H9 (cell line): ENCODE data around the gene NPAS3. TPM values are rescaled to one million over a fixed set of nuclear protein-coding genes. Genes with fewer than 3 reads are reported as not detected.

Experiments
- DNase-seq: peaks from one replicate; pipeline ENCODE4 v3.0.0-alpha.2; 2017
- H2AFZ ChIP-seq: one replicate; pipeline ENCODE4 v1.6.1; 2013; ENCODE audit warnings: mild to moderate bottlenecking, low read length, control low read depth, moderate library complexity
- H2AK5ac ChIP-seq: 2 replicates; pipeline ENCODE4 v1.6.1; 2013; ENCODE audit warnings: low read length, control low read depth, mixed read lengths; ENCODE audit not compliant: insufficient read length
- H2BK120ac ChIP-seq: one replicate; pipeline ENCODE4 v1.6.1; 2013; ENCODE audit warnings: low read depth, mild to moderate bottlenecking, low read length, control low read depth, inconsistent platforms; ENCODE audit not compliant: poor library complexity, severe bottlenecking
- H2BK12ac ChIP-seq: 2 replicates; pipeline ENCODE4 v1.6.1; 2013; ENCODE audit warnings: low read length, control low read depth, mixed read lengths, low read depth; ENCODE audit not compliant: insufficient read length
- H2BK15ac ChIP-seq: 2 replicates; pipeline ENCODE4 v1.6.1; 2013; ENCODE audit warnings: low read depth, low read length, control low read depth
- H2BK20ac ChIP-seq: one replicate; pipeline ENCODE4 v1.6.1; 2013; ENCODE audit warnings: low read depth, mild to moderate bottlenecking, low read length, control low read depth, inconsistent platforms; ENCODE audit not compliant: poor library complexity, severe bottlenecking
- H2BK5ac ChIP-seq: 2 replicates; pipeline ENCODE4 v1.6.1; 2013; ENCODE audit warnings: low read length, control low read depth, mixed read lengths; ENCODE audit not compliant: insufficient read length
- H3K14ac ChIP-seq: 2 replicates; pipeline ENCODE4 v1.6.1; 2013; ENCODE audit warnings: low read length, control low read depth; ENCODE audit not compliant: insufficient read depth
- H3K18ac ChIP-seq: 2 replicates; pipeline ENCODE4 v1.6.1; 2013; ENCODE audit warnings: low read depth, mild to moderate bottlenecking, mixed read lengths, low read length, control low read depth; ENCODE audit not compliant: insufficient read length
- H3K23ac ChIP-seq: 2 replicates; pipeline ENCODE4 v1.6.1; 2013; ENCODE audit warnings: low read length, control low read depth, mixed read lengths, low read depth; ENCODE audit not compliant: insufficient read length
- H3K23me2 ChIP-seq: 2 replicates; pipeline ENCODE4 v1.6.1; 2013; ENCODE audit warnings: low read depth, mild to moderate bottlenecking, mixed read lengths, low read length, control low read depth; ENCODE audit not compliant: insufficient read length, poor library complexity, severe bottlenecking
- H3K27ac ChIP-seq: 2 replicates; pipeline ENCODE4 v1.5.1; 2013; ENCODE audit warnings: low read length, control low read depth, mixed read lengths, low read depth; ENCODE audit not compliant: insufficient read length
- H3K27me3 ChIP-seq: 2 replicates; pipeline ENCODE4 v1.6.1; 2013; ENCODE audit warnings: low read length, control low read depth, inconsistent platforms; ENCODE audit not compliant: insufficient read depth
- H3K4ac ChIP-seq: 2 replicates; pipeline ENCODE4 v1.6.1; 2013; ENCODE audit warnings: low read depth, mild to moderate bottlenecking, control low read depth, inconsistent platforms, low read length, moderate library complexity
- H3K4me1 ChIP-seq: 2 replicates; pipeline ENCODE4 v1.6.1; 2013; ENCODE audit warnings: low read length, control low read depth, inconsistent platforms; ENCODE audit not compliant: insufficient read depth
- H3K4me2 ChIP-seq: 2 replicates; pipeline ENCODE4 v1.6.1; 2013; ENCODE audit warnings: low read length, control low read depth, mixed read lengths; ENCODE audit not compliant: insufficient read length, insufficient read depth
- H3K56ac ChIP-seq: 2 replicates; pipeline ENCODE4 v1.6.1; 2013; ENCODE audit warnings: low read depth, mild to moderate bottlenecking, mixed read lengths, low read length, control low read depth; ENCODE audit not compliant: insufficient read length
- H3K79me1 ChIP-seq: 2 replicates; pipeline ENCODE4 v1.6.1; 2013; ENCODE audit warnings: low read depth, mild to moderate bottlenecking, moderate library complexity, low read length, control low read depth, inconsistent platforms; ENCODE audit not compliant: insufficient read depth, poor library complexity, severe bottlenecking
- H3K79me2 ChIP-seq: 2 replicates; pipeline ENCODE4 v1.6.1; 2013; ENCODE audit warnings: low read length, control low read depth, inconsistent platforms; ENCODE audit not compliant: insufficient read depth
- H3K9ac ChIP-seq: 2 replicates; pipeline ENCODE4 v1.6.1; 2013; ENCODE audit warnings: low read length, control low read depth, mixed read lengths; ENCODE audit not compliant: insufficient read length; ENCODE audit errors: extremely low read depth
- H3K9me3 ChIP-seq: one replicate; pipeline ENCODE4 v1.6.1; 2013; ENCODE audit warnings: low read depth, low read length, inconsistent platforms; ENCODE audit not compliant: control insufficient read depth
- H3T11ph ChIP-seq: one replicate; pipeline ENCODE4 v1.6.1; 2013; ENCODE audit warnings: mild to moderate bottlenecking, low read length, control low read depth, inconsistent platforms
- H4K20me1 ChIP-seq: one replicate; pipeline ENCODE4 v1.6.1; 2013; ENCODE audit not compliant: control insufficient read depth, insufficient read length, insufficient read depth
- H4K5ac ChIP-seq: 2 replicates; pipeline ENCODE4 v1.6.1; 2013; ENCODE audit warnings: low read depth, mild to moderate bottlenecking, mixed read lengths, low read length, control low read depth; ENCODE audit not compliant: insufficient read length
- H4K8ac ChIP-seq: replicated peaks from 2 replicates; pipeline ENCODE4 v1.6.1; 2013; ENCODE audit warnings: low read length, control low read depth, mixed read lengths, low read depth; ENCODE audit not compliant: insufficient read length
- H4K91ac ChIP-seq: 2 replicates; pipeline ENCODE4 v1.6.1; 2013; ENCODE audit warnings: low read depth, mild to moderate bottlenecking, moderate library complexity, mixed read lengths, low read length, control low read depth; ENCODE audit not compliant: insufficient read length
- H3K27ac Mint-ChIP-seq, 3 experiments: 2 replicates in 2 of 3; 3 replicates in 1 of 3; pipeline ENCODE4 v1.8.0; 2020 to 2021; ENCODE audit warnings: mixed read lengths in 3 of 3, mild to moderate bottlenecking in 1 of 3, moderate library complexity in 1 of 3
- H3K27me3 Mint-ChIP-seq: 2 replicates; pipeline ENCODE4 v1.8.0; 2021; ENCODE audit warnings: low read depth, mild to moderate bottlenecking, moderate library complexity, mixed read lengths
- H3K36me3 Mint-ChIP-seq, 3 experiments: 2 replicates in 2 of 3; 3 replicates in 1 of 3; pipeline ENCODE4 v1.8.0; 2020 to 2021; ENCODE audit warnings: low read depth in 3 of 3, mixed read lengths in 3 of 3; ENCODE audit not compliant: insufficient read depth in 1 of 3
- H3K4me1 Mint-ChIP-seq, 2 experiments: 2 replicates each; pipeline ENCODE4 v1.8.0; 2020; ENCODE audit warnings: mixed read lengths in 2 of 2
- H3K4me3 Mint-ChIP-seq, 2 experiments: 2 replicates in 1 of 2; 3 replicates in 1 of 2; pipeline ENCODE4 v1.8.0; 2020 to 2021; ENCODE audit warnings: mild to moderate bottlenecking in 2 of 2, mixed read lengths in 2 of 2, moderate library complexity in 1 of 2
- H3K9me3 Mint-ChIP-seq, 2 experiments: 2 replicates in 1 of 2; 3 replicates in 1 of 2; pipeline ENCODE4 v1.8.0; 2020; ENCODE audit warnings: mild to moderate bottlenecking in 2 of 2, mixed read lengths in 2 of 2, moderate library complexity in 1 of 2
- CTCF ChIP-seq: fragments of 200-600 bp; sonication (generic); conservative IDR thresholded peaks from 3 replicates; pipeline ENCODE4 v1.8.0; 2021; ENCODE audit warnings: antibody characterized with exemption, mild to moderate bottlenecking
- WGBS: extraction: QIAGEN DNeasy Blood & Tissue Kit; methylation state at CpG from one replicate; pipeline ENCODE4 v1.1.7; 2013; ENCODE audit warnings: missing lambda C conversion rate, low lambda C conversion rate, mixed read lengths; ENCODE audit not compliant: insufficient read length; ENCODE audit errors: extremely low coverage; 5-methylcytosine and 5-hydroxymethylcytosine counted together
- total RNA-seq: library from RNA; stranded (reverse); gene quantifications from 2 replicates; pipeline ENCODE4 v1.2.1, GENCODE V29; 2021

The NPAS3 gene
- total RNA-seq, 1 experiment from 2014 or later = 0.17 TPM

GRCh38 chr14:33114331-33114730 is 175.7 kb downstream of the NPAS3 start:
- Histone ChIP-seq H4K91ac (no peak overlapping the region), H3K18ac (no peak overlapping the region), H3K23ac (no peak overlapping the region), H3K79me1 (no peaks in the 10 kb centered on the region), H3K4me2 (no peak overlapping the region), H3K56ac (no peak overlapping the region), H2BK12ac (no peak overlapping the region), H2AFZ (no peak overlapping the region), H4K5ac (no peak overlapping the region), H2BK15ac (no peak overlapping the region), H3K9me3 (no peaks in the 10 kb centered on the region), H3T11ph (no peak overlapping the region), H3K4ac (no peak overlapping the region), H4K8ac (no peak overlapping the region), H3K14ac (no peak overlapping the region), H3K27ac (no peak overlapping the region), H3K4me1 (no peaks in the 10 kb centered on the region), H2BK20ac (no peak overlapping the region), H3K27me3 (no peaks in the 10 kb centered on the region), H2BK5ac (no peak overlapping the region), H4K20me1 (no peaks in the 10 kb centered on the region), H3K79me2 (no peaks in the 10 kb centered on the region), H2AK5ac (no peak overlapping the region), H3K9ac (no peak overlapping the region), H3K23me2 (no peaks in the 10 kb centered on the region), H2BK120ac (no peak overlapping the region)
- no CpG with 5 or more reads among the region's 3 CpGs for WGBS
- Mint-ChIP-seq H3K27ac (no peak overlapping the region), H3K4me1 (peaks cover 9 to 12% of the 10 kb centered on the region in 2 experiments), H3K36me3 (no peaks in the 10 kb centered on the region), H3K9me3 (no peaks in the 10 kb centered on the region; a peak in 1 of 5 replicates), H3K27me3 (no peaks in the 10 kb centered on the region), H3K4me3 (no peak overlapping the region)
- DNase-seq = no peak
- TF ChIP-seq CTCF = no peak
